ENCODE measurements around the gene CALR.

DNA sequence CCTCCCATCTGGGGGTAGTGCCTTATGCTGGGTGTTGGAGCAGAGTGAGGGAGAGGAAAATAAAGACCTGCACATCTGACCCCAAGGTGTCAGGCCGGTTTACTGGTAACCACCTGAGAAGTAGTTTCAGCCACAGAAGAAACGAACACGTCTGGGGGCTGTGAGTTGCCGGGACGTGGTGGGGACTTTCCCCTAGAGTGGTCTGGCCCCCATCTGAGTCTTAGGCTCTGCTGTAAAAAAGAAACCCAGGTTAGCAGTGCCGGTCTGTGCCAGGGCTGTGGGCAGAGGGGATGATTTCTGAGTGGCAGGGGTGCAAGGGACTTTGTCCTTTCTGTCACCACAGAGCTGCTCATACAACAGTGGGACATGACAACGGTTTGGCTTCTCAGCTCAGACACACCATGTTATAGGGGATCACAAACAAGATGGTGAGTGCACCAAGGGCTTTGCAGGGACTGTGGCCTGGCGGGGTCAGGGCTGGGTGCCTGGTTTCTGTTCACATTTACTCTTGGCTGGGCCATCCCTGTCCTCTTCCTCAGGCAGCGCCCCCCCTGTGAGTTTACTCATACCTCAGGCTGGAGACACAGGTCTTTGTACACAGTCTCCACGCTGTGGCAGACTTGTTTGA, 38.4 kb upstream of the CALR start:
- no peak for TF ChIP-seq TCF4 (CRISPR knock-in tag; IDR thresholded peaks at IDR 0.05; ENCODE audit: borderline replicate concordance)
- no peak for TF ChIP-seq ZFP30 (CRISPR knock-in tag; IDR thresholded peaks at IDR 0.05)
- TF ChIP-seq ARNTL (CRISPR knock-in tag; IDR thresholded peaks at IDR 0.05; ENCODE audit: borderline replicate concordance, low read depth), result no peak
- no peak for TF ChIP-seq ESRRG (CRISPR knock-in tag; IDR thresholded peaks at IDR 0.05)
